Activated gamma-delta T cell treated with Interleukin-2 at 50 U/mL for 16 hours (primary cell): Measurements from ENCODE around the gene SNX15.
"Not testable (repeated sequence)": the region's sequence is repeated elsewhere in the genome, so short reads cannot be mapped to it uniquely, and the experiment has no call there.

ENCODE experiments used
- DNase-seq: peaks from one replicate; pipeline ENCODE4 v3.0.0-alpha.2; 2020

Gene SNX15

GRCh38 chr11:65017937-65018336, 9.3 kb upstream of the SNX15 start:
- no peak for DNase-seq

GRCh38 chr11:65019824-65020223, 7.4 kb upstream of the SNX15 start:
- no peak for DNase-seq

DNA sequence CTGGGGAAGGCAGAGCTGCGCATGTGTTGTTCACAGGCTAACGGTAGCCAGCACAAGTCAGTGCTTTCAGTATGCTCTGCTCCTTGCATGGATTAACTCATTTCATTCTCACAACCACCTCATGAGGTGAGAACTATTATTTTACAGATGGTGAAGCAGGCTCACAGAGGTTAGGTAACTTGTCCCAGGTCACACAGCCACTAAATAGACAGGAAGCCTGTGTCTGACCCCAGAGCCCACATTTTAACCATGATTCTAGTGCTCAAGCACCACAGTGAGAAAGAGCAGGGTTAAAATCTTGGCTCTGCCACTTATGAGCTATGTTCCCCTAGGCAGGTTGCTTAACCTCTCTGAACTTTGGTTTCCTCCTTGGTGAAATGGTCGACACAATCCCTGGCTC, 6.2 kb upstream of the SNX15 start:
- DNase-seq: no peak

DNA sequence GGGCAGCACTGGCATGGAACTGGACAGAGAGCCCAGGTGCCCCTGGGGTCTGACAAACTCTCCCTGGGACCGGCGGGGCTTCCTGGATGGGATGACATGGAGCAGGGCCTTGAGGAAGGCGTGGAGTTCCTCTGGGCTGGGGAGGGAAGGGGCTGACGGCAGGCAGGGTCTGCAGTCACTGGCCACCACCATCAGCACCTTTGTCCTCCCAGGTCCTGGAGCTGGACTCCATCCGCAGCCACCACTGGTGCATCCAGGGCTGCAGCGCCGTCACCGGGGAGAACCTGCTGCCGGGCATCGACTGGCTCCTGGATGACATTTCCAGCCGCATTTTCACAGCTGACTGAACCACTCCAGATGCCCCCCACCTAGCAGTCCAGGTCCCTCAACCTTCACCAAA, 5.7 kb upstream of the SNX15 start:
- no peak for DNase-seq

- DNase-seq: not testable (repeated sequence)
These were observed 3.7 kb upstream of the SNX15 start for GRCh38 chr11:65023502-65023901.

- DNase-seq: no peak
These were observed 429 bp upstream of the SNX15 start for GRCh38 chr11:65026810-65027209.

DNA sequence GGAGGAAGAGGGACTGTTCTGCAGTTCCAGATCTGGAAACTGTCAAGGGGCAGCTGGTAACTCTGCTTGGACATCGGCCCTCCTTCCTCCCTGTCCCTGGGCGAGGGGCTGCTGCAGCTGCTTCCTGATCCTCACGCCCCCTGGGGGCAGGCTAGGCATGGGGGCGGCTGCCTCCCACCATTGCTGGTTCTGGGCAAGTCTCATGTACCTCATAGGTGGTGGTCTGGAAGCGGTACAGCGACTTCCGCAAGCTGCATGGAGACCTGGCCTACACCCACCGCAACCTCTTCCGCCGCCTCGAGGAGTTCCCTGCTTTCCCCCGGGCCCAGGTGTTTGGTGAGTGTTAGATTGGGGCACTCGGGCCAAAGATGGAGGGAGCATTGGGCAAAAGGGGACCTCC, 5.0 kb downstream of the SNX15 start:
- DNase-seq: no peak

- no peak for DNase-seq
These were observed 7.2 kb downstream of the SNX15 start for GRCh38 chr11:65034423-65034822.

DNA sequence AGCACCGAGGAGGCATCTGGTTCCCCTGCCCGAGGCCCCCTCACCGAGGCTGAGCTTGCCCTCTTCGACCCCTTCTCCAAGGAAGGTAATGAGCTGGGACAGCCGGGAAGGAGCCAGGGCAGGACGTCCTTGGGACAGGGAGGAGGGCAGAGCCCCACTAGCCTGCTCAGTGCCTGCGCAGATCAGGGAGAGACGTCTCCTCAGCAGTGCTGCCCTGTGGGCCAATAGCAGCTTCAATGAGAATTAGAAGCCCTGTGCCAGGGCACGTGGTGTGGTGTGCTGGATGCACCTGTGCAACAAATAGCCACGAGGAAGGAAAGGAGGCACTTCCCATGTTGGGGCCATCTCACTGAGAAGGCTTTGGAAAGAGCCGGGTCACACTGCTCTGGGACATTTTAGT, 8.3 kb downstream of the SNX15 start:
- no peak for DNase-seq

GRCh38 chr11:65036931-65037330, 9.7 kb downstream of the SNX15 start:
- DNase-seq: no peak

GRCh38 chr11:65040520-65040846, 13.2 kb downstream of the SNX15 start:
- DNase-seq: no peak

- peak; percentile 84 for DNase-seq
These were observed 13.8 kb downstream of the SNX15 start, which contains the start of gene SAC3D1 for GRCh38 chr11:65040847-65041622. TSS of gene SAC3D1 (plus strand) at chr11:65041210. CDS start at chr11:65041293, 83 bp downstream.

DNA sequence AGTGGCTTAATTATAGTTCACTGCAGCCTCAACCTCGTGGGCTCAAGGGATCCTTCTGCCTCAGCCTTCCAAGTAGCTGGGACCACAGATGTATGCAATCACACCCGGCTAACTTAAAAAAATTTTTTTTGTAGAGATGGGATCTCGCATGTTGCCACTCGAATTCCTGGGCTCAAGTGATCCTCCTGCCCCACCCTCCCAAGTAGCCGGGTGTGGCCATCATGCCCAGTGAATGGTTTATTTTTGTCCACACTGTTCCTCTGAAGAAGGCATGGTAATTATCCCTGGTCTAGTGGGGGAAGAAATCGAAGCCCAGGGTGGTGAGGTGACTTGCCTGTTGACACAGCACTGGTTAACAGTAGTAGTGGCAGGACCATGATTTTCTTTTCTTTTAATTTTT, 15.7 kb downstream of the SNX15 start:
- no peak for DNase-seq

GRCh38 chr11:65043881-65044501, 16.8 kb downstream of the SNX15 start:
- no peak for DNase-seq

DNA sequence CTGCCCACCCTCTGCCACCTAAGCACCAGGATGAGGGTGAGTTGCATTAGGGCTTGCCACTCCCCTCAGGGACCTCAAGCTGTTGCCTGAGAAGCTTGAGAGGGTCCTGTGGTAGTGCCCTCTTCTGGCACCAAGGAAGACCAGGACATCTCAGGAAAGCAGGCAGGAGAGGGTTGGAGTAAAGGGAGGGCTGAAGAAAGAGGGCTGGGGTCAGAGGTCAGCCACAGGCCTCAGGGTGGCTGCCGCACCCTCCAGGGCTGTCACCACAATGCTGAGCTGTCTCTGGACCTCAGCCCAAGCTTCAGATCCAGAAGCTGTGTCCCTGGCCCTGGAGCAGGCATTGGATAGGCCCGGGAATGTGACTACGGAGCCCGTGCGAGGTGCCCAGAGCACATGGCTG, 17.8 kb downstream of the SNX15 start:
- DNase-seq: no peak

DNA sequence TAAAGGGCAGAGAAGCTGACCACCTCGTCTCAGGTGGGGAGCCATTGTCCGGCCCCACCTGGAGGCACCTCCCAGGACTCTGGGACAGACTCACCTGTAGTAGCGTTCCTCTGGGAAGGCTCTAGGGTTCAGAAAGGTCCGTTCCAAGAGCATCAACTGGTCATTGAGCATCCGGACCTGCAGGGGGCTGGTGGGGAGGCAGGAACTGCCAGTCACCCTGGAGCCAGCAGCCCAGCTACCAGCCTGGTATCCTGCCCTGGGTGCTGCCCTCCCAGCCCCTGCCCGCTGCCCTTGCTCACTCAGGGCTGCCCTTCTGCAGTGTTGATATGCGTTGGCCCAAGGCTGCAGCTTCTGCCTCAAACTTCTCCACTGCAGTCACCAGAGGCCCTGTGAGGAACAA, 18.5 kb downstream of the SNX15 start:
- no peak for DNase-seq

DNA sequence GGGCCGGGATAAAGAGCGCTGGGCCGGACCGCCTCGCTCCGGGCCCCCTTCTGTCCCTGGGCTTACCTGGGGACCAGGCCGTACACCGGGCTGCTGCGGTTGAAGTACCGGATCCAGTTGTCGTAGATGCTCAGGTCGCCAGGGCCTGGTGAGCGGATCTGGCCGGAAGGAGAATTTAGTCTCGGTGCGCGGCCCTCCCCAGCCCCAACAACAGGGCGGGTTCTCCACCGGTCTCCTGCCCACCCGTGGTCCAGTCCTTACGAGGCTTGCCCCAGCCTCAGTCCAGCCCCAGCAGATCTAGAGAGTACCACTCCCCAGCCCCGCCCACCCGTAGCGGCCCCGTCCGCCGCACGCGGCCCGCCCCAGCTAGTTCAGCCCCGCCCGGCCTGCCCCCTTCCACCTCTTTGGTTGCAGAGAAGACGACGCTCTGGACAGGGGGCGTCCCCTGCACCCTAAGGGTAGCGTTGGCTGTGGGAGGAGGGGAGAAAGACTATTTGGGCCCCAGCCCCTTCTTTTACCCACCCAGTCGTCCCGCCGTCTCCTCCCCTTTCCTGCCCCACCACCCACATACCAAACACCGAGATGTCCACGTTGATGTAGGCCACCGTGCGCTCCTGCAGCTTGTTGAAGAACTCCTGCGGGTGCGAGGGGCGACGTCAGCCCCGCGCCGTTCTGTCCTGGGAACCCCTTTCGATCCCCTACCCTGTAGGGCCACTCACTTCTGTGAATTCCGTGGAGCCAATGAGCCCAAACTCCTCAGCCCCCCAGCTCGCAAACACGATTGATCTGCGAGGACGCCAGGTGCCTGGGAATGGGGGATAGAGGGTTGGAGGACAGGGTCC, 20.6 kb downstream of the SNX15 start:
- peak; percentile 32 for DNase-seq

DNA sequence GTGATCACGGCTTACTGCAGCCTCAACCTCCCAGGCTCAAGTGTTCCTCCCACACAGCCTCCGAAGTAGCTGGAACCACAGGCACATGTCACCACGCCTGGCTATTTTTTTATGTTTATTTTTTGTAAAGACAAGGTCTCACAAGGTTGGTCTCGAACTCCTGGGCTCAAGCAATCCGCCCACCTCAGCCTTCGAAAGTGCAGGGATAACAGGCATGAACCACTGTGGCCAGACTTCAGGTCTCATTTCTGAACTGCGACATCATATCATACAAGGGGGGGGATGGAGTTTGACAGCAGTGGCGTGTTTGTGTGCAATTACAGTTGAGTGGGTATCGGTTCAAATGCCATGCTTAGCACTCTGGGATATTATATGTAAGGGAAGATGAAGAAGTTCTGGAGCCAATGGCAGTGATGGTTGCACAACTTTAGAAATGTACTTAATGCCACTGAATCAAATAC, 24.2 kb downstream of the SNX15 start:
- no peak for DNase-seq

GRCh38 chr11:65053827-65054508, 26.7 kb downstream of the SNX15 start:
- no peak for DNase-seq

DNA sequence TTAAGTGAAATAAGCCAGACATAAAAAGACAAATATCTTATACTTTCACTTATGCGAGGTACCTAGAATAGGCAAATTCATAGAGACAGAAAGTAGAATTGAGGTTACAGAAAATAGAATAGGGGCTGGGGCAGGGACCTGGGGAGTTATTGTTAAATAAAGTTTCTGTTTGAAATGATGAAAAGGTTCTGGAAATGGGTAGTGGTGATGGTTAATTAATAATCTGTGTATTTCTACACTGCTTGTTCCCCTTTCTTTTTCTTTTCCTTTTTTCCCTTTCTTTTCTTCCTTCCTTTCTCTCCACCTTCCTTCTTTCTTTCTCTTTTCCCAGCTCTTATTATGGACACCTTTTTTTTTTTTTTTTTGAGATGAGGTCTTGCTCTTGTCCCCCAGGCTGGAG, 28.3 kb downstream of the SNX15 start:
- DNase-seq: no peak

GRCh38 chr11:65056999-65057398, 29.8 kb downstream of the SNX15 start:
- no peak for DNase-seq

GRCh38 chr11:65057526-65057925, 30.3 kb downstream of the SNX15 start:
- DNase-seq: no peak

- no peak for DNase-seq
These were observed 30.8 kb downstream of the SNX15 start for GRCh38 chr11:65058012-65058411.
